Measurements from ENCODE around the gene CDC42EP4. TPM values are rescaled to one million over a fixed set of nuclear protein-coding genes. Genes with fewer than 3 reads are reported as not detected.
"Not testable (repeated sequence)": the region's sequence is repeated elsewhere in the genome, so short reads cannot be mapped to it uniquely, and the experiment has no call there.

CDC42EP4 gene
- total RNA-seq, 1 experiment from 2014 or later = 32.7 TPM

DNA sequence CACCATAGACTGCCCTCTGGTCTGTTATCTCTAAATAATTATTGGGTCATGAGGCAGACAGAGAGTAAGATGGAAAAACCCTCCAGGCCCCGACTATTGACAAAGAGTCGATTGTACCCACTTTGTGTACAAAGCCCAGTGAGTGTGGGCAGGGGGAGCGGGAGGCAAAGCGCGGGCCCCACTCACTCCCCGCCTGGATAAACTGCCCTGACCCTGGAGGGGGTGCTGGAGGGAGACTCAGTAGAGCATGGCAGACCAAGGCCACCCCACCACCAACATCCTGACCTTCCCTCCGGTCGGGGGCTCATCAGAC is 38.9 kb downstream of the CDC42EP4 start:
- Histone ChIP-seq H3K36me3 (replicated peaks; ENCODE audit: control insufficient read depth, insufficient read depth, low read length) (no peaks in the 10 kb centered on the region), H3K4me3 (ENCODE audit: insufficient read depth, low read depth, low read length) (no peak overlapping the region), H3K27me3 (ENCODE audit: control insufficient read depth, insufficient read depth, low read length) (no peaks in the 10 kb centered on the region)
- peak; percentile 59 for DNase-seq

- Histone ChIP-seq H3K4me3 (ENCODE audit: insufficient read depth, low read depth, low read length) (no peak overlapping the region), H3K36me3 (replicated peaks; ENCODE audit: control insufficient read depth, insufficient read depth, low read length) (no peaks in the 10 kb centered on the region), H3K27me3 (ENCODE audit: control insufficient read depth, insufficient read depth, low read length) (no peaks in the 10 kb centered on the region)
- DNase-seq = no peak
Observed at GRCh38 chr17:73271072-73271471, 40.7 kb downstream of the CDC42EP4 start.

DNA sequence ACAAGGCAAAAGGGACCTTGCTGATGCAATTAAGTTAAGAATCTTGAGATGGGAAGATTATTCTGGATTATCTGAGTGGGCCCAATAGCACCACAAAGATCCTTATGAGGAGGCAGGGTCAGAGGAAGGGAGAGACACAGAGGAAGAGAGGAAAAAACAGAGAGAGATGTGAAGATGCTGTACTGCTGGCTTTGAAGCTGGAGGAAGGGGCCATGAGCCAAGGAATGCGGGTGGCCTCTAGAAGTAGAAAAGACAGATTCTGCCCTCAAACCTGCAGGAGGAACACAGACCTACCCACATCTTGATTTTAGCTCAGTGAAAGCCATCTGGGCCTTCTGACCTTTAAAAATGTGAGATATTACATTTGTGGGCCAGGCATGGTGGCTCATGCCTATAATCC is 42.0 kb downstream of the CDC42EP4 start:
- H3K36me3 ChIP-seq (replicated peaks; ENCODE audit: control insufficient read depth, insufficient read depth, low read length) = no peaks in the 10 kb centered on the region
- DNase-seq = no peak
- no peaks in the 10 kb centered on the region for H3K27me3 ChIP-seq (ENCODE audit: control insufficient read depth, insufficient read depth, low read length)
- H3K4me3 ChIP-seq (ENCODE audit: insufficient read depth, low read depth, low read length) = no peak overlapping the region

DNA sequence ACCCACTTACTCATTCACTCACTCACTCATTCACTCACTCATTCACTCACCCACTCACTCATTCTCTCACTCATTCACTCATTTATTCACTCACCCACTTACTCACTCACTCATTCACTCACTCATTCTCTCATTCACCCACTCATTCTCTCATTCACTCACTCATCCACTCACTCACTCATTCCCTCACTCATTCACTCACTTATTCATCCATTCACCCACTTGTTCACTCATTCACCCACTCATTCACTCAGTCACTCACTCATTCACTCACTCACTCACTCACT is 42.5 kb downstream of the CDC42EP4 start:
- DNase-seq = no peak
- Histone ChIP-seq H3K27me3 (ENCODE audit: control insufficient read depth, insufficient read depth, low read length) (no peaks in the 10 kb centered on the region), H3K36me3 (replicated peaks; ENCODE audit: control insufficient read depth, insufficient read depth, low read length) (no peaks in the 10 kb centered on the region), H3K4me3 (ENCODE audit: insufficient read depth, low read depth, low read length) (no peak overlapping the region)

GRCh38 chr17:73268582-73269328 is 43.0 kb downstream of the CDC42EP4 start:
- no peaks in the 10 kb centered on the region for H3K36me3 ChIP-seq (replicated peaks; ENCODE audit: control insufficient read depth, insufficient read depth, low read length)
- H3K4me3 ChIP-seq (ENCODE audit: insufficient read depth, low read depth, low read length) = no peak overlapping the region
- H3K27me3 ChIP-seq (ENCODE audit: control insufficient read depth, insufficient read depth, low read length) = no peaks in the 10 kb centered on the region
- DNase-seq = peak; percentile 46

DNA sequence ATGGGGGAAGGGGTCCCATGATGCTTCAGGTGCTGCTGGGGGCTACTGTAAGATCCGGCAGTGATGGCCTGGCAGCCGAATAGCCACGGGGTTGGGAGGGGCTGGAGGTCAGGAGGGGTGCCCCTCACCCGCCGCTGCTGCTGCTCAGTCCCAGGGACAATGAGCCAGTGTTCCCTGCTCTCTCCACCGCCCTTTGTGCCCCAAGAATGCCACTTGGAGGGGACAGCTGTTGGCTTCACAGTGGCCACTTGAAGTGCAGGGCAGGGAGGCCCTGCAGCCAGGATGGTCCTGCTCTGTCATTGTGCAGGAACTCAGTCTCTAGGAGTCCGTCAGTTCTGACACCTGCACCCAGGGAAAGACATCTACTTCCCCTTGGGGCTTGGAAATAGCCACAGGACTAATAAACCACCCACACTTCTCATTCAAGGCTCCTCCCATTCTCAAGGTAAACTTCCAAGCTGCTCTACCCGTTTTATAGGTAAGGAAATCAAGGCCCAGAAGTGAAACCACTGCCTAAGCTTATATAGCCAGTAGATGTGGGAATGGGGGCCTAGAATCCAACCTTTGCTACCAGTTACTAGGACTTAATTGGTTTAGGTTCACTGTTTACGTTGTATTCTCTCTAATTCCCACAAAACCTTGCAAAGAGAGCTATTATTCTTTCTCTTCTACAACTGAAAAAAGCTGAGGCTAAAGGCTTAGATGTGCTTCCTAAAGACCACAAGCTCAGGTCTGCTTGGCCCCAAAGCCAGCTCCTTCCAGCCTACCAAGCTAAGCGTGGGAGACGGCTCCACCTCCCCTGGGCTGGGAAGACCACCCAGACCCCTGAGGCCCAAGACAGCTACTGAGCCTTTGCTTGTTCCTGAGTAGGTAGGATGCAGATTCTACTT is 43.9 kb downstream of the CDC42EP4 start:
- no peak overlapping the region for H3K4me3 ChIP-seq (ENCODE audit: insufficient read depth, low read depth, low read length)
- H3K27me3 ChIP-seq (ENCODE audit: control insufficient read depth, insufficient read depth, low read length) = no peaks in the 10 kb centered on the region
- H3K36me3 ChIP-seq (replicated peaks; ENCODE audit: control insufficient read depth, insufficient read depth, low read length) = no peaks in the 10 kb centered on the region
- DNase-seq = peak; percentile 46

GRCh38 chr17:73266796-73267195 is 45.0 kb downstream of the CDC42EP4 start:
- no peaks in the 10 kb centered on the region for H3K27me3 ChIP-seq (ENCODE audit: control insufficient read depth, insufficient read depth, low read length)
- no peak overlapping the region for H3K4me3 ChIP-seq (ENCODE audit: insufficient read depth, low read depth, low read length)
- no peaks in the 10 kb centered on the region for H3K36me3 ChIP-seq (replicated peaks; ENCODE audit: control insufficient read depth, insufficient read depth, low read length)
- no peak for DNase-seq

GRCh38 chr17:73265646-73266640 is 45.9 kb downstream of the CDC42EP4 start:
- no peak for DNase-seq
- Histone ChIP-seq H3K4me3 (ENCODE audit: insufficient read depth, low read depth, low read length) (no peak overlapping the region), H3K36me3 (replicated peaks; ENCODE audit: control insufficient read depth, insufficient read depth, low read length) (no peaks in the 10 kb centered on the region), H3K27me3 (ENCODE audit: control insufficient read depth, insufficient read depth, low read length) (no peaks in the 10 kb centered on the region)

- DNase-seq = not testable (repeated sequence)
Observed at GRCh38 chr17:73264448-73264847, 47.4 kb downstream of the CDC42EP4 start.

GRCh38 chr17:73262676-73263642 is 48.8 kb downstream of the CDC42EP4 start:
- H3K4me3 ChIP-seq (ENCODE audit: insufficient read depth, low read depth, low read length) = no peak overlapping the region
- DNase-seq = peak; percentile 84
- H3K36me3 ChIP-seq (replicated peaks; ENCODE audit: control insufficient read depth, insufficient read depth, low read length) = no peaks in the 10 kb centered on the region
- no peaks in the 10 kb centered on the region for H3K27me3 ChIP-seq (ENCODE audit: control insufficient read depth, insufficient read depth, low read length)

More at GRCh38 chr17:73264448-73264847, 47.4 kb downstream of the CDC42EP4 start:
- H3K4me3 ChIP-seq (ENCODE audit: insufficient read depth, low read depth, low read length); H3K36me3 ChIP-seq (replicated peaks; ENCODE audit: control insufficient read depth, insufficient read depth, low read length); H3K27me3 ChIP-seq (ENCODE audit: control insufficient read depth, insufficient read depth, low read length): not testable (repeated sequence)

GRCh38 chr17:73261952-73262675 is 49.7 kb downstream of the CDC42EP4 start:
- H3K27me3 ChIP-seq (ENCODE audit: control insufficient read depth, insufficient read depth, low read length) = no peaks in the 10 kb centered on the region
- no peak overlapping the region for H3K4me3 ChIP-seq (ENCODE audit: insufficient read depth, low read depth, low read length)
- DNase-seq = peak; percentile 70
- no peaks in the 10 kb centered on the region for H3K36me3 ChIP-seq (replicated peaks; ENCODE audit: control insufficient read depth, insufficient read depth, low read length)

- Histone ChIP-seq H3K36me3 (replicated peaks; ENCODE audit: control insufficient read depth, insufficient read depth, low read length) (no peaks in the 10 kb centered on the region), H3K4me3 (ENCODE audit: insufficient read depth, low read depth, low read length) (no peak within 1 kb of the TSS), H3K27me3 (ENCODE audit: control insufficient read depth, insufficient read depth, low read length) (no peaks in the 10 kb centered on the region)
- DNase-seq = peak; percentile 62
Observed at GRCh38 chr17:73261617-73261951, 50.2 kb downstream of the CDC42EP4 start, which contains the start of gene CPSF4L. CPSF4L (minus strand) TSS chr17:73261880; CDS start chr17:73261818, 62 bp downstream.

GRCh38 chr17:73257516-73257915 is 54.3 kb downstream of the CDC42EP4 start:
- DNase-seq = peak; percentile 32
- no peaks in the 10 kb centered on the region for H3K27me3 ChIP-seq (ENCODE audit: control insufficient read depth, insufficient read depth, low read length)
- H3K4me3 ChIP-seq (ENCODE audit: insufficient read depth, low read depth, low read length) = no peak overlapping the region
- no peaks in the 10 kb centered on the region for H3K36me3 ChIP-seq (replicated peaks; ENCODE audit: control insufficient read depth, insufficient read depth, low read length)

Data from H7 (cell line).